PFSK-1 (cell line): Measurements from ENCODE around the gene LHX1.

Source experiments
- SIN3A ChIP-seq: IDR thresholded peaks from 2 replicates; pipeline ENCODE4 v1.6.1; 2012; ENCODE audit warnings: mild to moderate bottlenecking, low read length, moderate library complexity, borderline replicate concordance; ENCODE audit not compliant: insufficient read depth
- TAF1 ChIP-seq: IDR thresholded peaks from 2 replicates; pipeline ENCODE4 v1.6.1; 2012; ENCODE audit warnings: low read length, control low read depth, borderline replicate concordance; ENCODE audit not compliant: insufficient read depth
- TF ChIP-seq, protein P1 (sequence below), 2 experiments: IDR thresholded peaks; 2 replicates each; pipeline versions ENCODE4 v1.6.1 to v1.8.0; 2011 to 2012; ENCODE audit warnings: low read depth in 2 of 2, low read length in 2 of 2, control low read depth in 1 of 2, inconsistent platforms in 1 of 2, mild to moderate bottlenecking in 1 of 2, moderate library complexity in 1 of 2; ENCODE audit not compliant: insufficient read depth in 1 of 2

DNA sequence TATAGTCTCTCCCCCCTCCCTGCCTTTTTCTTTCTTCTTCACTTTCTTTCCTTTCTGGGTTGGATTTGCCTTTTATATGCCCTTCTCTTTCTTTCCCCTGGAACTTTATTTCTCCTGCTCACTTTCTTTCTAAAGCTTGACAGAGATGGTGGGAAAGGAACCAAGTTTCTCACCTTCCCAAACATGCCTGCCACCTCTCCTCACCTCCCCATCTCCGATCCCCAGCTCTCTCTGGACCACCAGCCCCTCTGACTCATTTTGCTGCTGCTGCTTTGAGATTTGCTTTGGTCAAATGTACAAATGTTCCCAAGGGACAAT lies 6.7 kb upstream of the LHX1 start:
- TF ChIP-seq TAF1 (no peak), SIN3A (no peak)
- TF ChIP-seq, protein P1, sequence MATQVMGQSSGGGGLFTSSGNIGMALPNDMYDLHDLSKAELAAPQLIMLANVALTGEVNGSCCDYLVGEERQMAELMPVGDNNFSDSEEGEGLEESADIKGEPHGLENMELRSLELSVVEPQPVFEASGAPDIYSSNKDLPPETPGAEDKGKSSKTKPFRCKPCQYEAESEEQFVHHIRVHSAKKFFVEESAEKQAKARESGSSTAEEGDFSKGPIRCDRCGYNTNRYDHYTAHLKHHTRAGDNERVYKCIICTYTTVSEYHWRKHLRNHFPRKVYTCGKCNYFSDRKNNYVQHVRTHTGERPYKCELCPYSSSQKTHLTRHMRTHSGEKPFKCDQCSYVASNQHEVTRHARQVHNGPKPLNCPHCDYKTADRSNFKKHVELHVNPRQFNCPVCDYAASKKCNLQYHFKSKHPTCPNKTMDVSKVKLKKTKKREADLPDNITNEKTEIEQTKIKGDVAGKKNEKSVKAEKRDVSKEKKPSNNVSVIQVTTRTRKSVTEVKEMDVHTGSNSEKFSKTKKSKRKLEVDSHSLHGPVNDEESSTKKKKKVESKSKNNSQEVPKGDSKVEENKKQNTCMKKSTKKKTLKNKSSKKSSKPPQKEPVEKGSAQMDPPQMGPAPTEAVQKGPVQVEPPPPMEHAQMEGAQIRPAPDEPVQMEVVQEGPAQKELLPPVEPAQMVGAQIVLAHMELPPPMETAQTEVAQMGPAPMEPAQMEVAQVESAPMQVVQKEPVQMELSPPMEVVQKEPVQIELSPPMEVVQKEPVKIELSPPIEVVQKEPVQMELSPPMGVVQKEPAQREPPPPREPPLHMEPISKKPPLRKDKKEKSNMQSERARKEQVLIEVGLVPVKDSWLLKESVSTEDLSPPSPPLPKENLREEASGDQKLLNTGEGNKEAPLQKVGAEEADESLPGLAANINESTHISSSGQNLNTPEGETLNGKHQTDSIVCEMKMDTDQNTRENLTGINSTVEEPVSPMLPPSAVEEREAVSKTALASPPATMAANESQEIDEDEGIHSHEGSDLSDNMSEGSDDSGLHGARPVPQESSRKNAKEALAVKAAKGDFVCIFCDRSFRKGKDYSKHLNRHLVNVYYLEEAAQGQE (IDR thresholded peaks at IDR 0.05; ENCODE audit: insufficient read depth in 1 of 2, low read depth in 2 of 2, low read length in 2 of 2), result no peak
